GM03348 (cell line): ENCODE data around the gene MAGEF1.

Experiments used
- DNase-seq: peaks from one replicate; pipeline ENCODE4 v3.0.0; 2012; ENCODE audit warnings: low spot score

Gene MAGEF1

GRCh38 chr3:184725176-184725719 is 13.4 kb upstream of the MAGEF1 start:
- no peak for DNase-seq

GRCh38 chr3:184724699-184725098 is 12.8 kb upstream of the MAGEF1 start:
- DNase-seq, result no peak

GRCh38 chr3:184719709-184720108 is 7.8 kb upstream of the MAGEF1 start:
- DNase-seq, result no peak

- DNase-seq, result no peak
These were observed 6.6 kb upstream of the MAGEF1 start for GRCh38 chr3:184718431-184718830.

GRCh38 chr3:184717399-184717983 is 5.6 kb upstream of the MAGEF1 start:
- DNase-seq, result no peak

GRCh38 chr3:184716622-184717398 is 4.9 kb upstream of the MAGEF1 start:
- DNase-seq, result peak; percentile 86

- peak; percentile 76 for DNase-seq
These were observed 4.2 kb upstream of the MAGEF1 start for GRCh38 chr3:184715943-184716621.

- DNase-seq, result no peak
These were observed 1.7 kb upstream of the MAGEF1 start for GRCh38 chr3:184713521-184713920.

GRCh38 chr3:184713040-184713355 is 1.1 kb upstream of the MAGEF1 start:
- no peak for DNase-seq

- no peak for DNase-seq
These were observed 580 bp upstream of the MAGEF1 start for GRCh38 chr3:184712248-184713039.

GRCh38 chr3:184710870-184711492 is 883 bp downstream of the MAGEF1 start:
- DNase-seq, result peak; percentile 34

GRCh38 chr3:184703657-184704056 is 8.2 kb downstream of the MAGEF1 start:
- DNase-seq, result no peak

- DNase-seq, result no peak
These were observed 11.1 kb downstream of the MAGEF1 start for GRCh38 chr3:184700759-184701158.

- DNase-seq, result no peak
These were observed 14.0 kb downstream of the MAGEF1 start for GRCh38 chr3:184697845-184698244.

- DNase-seq, result no peak
These were observed 15.2 kb downstream of the MAGEF1 start for GRCh38 chr3:184696697-184697096.

- DNase-seq, result no peak
These were observed 17.1 kb downstream of the MAGEF1 start for GRCh38 chr3:184694716-184695115.

- DNase-seq, result no peak
These were observed 17.7 kb downstream of the MAGEF1 start for GRCh38 chr3:184694133-184694665.

- no peak for DNase-seq
These were observed 18.6 kb downstream of the MAGEF1 start for GRCh38 chr3:184693011-184693975.

GRCh38 chr3:184691397-184692231 is 20.2 kb downstream of the MAGEF1 start:
- DNase-seq, result peak; percentile 73
